Amygdala (tissue), 56 donors: ENCODE results near the gene NUP62.
"Not testable (repeated sequence)": the region's sequence is repeated elsewhere in the genome, so short reads cannot be mapped to it uniquely, and the experiment has no call there.

Experiments
- DNase-seq, 56 donors: peaks; one replicate each; lab custom pipeline; 2025; lab: John Stamatoyannopoulos, UW

Gene NUP62

DNA sequence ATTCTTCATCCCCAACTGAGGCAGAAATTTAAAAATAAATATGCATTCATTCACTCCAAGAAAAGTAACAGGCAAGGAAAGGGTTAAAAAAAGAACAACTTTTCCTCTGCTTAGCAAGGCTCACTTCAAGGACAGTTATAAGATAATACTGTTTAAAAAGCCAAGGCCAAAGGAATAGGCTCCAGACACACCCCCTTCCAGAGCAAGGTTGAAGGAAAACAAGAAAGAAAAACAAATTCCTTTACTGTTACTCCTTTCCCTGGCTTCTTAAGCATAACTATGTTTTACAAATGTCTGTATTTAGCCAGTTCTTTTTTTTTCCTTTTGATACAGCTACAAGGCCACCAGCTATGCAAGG lies 23.2 kb upstream of the NUP62 start:
- DNase-seq = no peak

DNA sequence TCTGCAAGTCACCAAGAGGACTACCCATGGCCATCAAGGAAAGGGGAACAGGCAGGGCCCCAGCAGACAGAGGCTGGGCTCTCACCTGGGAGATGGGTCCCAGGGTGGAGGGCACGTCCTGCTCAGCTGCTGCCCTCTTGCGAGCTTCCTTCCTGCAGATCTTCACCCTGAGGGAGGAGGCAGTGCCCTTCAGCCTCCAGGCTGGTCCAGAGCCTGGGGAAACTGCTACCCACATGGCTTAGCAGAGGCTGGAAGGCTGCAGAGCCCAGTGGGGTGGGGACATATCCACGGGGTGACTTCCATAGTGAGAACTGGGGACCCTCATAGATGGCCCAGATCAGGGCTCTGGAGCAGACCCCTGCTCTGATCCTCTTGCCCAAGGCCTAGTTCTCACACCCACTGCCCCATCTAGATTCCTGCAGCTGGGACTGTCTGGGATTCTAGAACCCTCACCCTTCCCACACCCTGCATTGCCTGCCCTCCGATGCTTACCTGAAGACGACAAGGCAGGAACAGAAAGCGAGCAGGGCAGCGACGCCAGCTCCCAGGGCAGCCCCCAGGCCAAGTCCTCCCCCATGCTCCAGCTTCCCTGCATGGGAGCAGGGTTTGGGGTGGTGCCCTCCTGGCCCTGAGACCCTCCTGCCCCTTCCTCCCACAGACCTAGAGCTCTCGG lies 22.6 kb upstream of the NUP62 start:
- no peak for DNase-seq

GRCh38 chr19:49950956-49951526 lies 21.7 kb upstream of the NUP62 start:
- DNase-seq = no peak

GRCh38 chr19:49950590-49950948 lies 21.3 kb upstream of the NUP62 start:
- no peak for DNase-seq

- no peak for DNase-seq
These were observed 20.7 kb upstream of the NUP62 start for GRCh38 chr19:49949742-49950589.

DNA sequence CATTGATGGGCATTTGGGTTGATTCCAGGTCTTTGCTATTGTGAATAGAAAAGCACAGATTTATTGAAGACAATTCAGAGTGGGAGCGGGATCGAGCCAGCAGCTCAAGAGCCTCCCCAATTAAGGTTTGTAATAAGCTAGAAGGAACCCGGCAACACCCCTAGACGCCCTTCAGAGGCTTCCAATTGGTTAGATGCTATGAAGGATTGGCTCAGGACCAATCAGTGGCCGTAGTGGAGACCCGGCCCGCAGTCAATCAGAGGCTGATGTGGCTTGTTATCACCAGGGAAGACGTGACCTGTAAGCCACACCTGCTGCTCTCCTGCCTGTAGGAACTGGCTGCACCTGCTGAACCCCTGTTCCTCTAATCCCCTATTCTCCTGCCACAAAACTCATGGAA lies 17.1 kb upstream of the NUP62 start:
- DNase-seq = no peak

DNA sequence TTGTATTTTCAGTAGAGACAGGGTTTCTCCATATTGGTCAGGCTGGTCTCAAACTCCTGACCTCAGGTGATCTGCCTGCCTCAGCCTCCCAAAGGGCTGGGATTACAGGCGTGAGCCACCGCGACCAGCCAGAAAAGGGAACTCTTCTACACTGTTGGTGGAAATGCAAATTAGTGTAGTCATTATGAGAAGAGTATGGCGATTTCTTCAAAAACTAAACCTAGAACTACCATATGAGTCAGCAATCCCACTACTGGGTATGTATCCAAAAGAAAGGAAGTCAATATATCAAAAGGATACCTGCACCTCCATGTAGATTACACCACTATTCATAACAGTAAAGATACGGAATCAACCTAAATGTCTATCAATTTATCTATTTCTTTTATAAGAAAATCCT lies 15.3 kb upstream of the NUP62 start:
- not testable (repeated sequence) for DNase-seq

- no peak for DNase-seq
These were observed 11.1 kb upstream of the NUP62 start for GRCh38 chr19:49940482-49940791.

GRCh38 chr19:49939721-49940481 lies 10.6 kb upstream of the NUP62 start:
- DNase-seq = no peak

DNA sequence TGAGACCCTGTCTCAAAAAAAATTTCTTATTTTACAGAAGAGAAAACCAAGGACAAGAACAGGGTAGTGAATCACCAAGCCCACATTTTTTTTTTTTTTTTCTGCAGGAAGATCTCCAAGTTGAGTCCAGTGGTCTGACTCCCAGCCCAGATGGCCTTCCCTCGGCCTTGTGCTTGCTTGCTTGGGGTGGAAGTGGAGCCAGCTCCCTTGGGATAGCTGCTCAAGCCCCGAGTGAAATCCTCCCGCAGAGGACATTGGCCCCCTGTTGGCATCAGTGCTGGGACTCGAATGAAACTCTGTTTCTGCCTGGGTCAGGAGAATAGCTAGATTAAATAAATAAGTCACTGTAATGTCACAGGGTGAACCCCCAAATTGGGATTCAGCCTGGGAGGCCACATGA lies 9.4 kb upstream of the NUP62 start:
- DNase-seq = no peak

- peak in 48 of 56 donors; percentile 6 to 83 (median 45) for DNase-seq
These were observed 8.6 kb upstream of the NUP62 start for GRCh38 chr19:49937750-49938381.

DNA sequence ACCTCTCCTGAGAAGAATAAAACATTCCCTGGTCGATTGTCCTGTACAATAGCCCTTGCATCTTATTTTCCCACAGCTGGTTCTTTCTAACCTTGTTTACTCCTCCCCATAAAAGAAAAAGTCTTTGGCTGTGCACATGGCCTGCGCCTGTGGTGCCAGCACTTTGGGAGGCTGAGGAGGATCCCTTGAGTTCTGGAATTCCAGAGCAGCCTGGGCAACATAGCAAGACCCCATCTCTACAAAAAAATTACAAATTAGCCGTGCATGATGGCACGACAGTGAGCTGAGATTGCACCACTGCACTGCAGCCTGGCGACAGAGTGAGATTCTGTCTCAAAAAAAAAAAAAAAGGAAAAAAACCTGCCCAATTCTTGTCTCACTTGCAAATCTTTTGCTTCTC lies 7.2 kb upstream of the NUP62 start:
- no peak for DNase-seq

GRCh38 chr19:49933643-49934042 lies 4.3 kb upstream of the NUP62 start:
- no peak for DNase-seq

GRCh38 chr19:49932731-49933131 lies 3.4 kb upstream of the NUP62 start:
- no peak for DNase-seq

- no peak for DNase-seq
These were observed 2.7 kb upstream of the NUP62 start for GRCh38 chr19:49932041-49932451.

GRCh38 chr19:49931293-49932040 lies 2.2 kb upstream of the NUP62 start:
- no peak for DNase-seq

DNA sequence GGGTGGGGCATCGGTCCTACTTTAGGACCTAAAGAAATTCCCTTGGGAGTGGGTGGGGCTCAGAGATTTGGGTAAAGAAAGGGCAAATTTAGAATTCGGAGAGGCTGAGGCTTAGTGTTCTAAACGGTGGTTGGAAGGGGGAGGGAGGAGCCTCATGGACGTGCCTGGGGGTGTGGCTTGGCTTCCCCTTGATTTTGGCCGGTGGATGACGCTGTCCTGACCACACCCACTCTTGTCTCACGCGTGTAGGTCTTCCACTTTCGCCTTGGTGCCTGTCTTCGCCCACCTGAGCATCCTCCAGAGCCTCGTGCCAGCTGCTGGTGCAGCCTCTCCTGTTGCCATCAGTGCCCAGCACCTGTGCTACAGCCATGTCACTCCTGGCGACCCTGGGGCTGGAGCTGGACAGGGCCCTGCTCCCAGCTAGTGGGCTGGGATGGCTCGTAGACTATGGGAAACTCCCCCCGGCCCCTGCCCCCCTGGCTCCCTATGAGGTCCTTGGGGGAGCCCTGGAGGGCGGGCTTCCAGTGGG lies 1.2 kb upstream of the NUP62 start:
- peak in 1 of 56 donors; percentile 32 for DNase-seq

- peak; percentile 71 to 98 (median 93) for DNase-seq
These were observed 543 bp upstream of the NUP62 start for GRCh38 chr19:49929611-49930482.
